RWPE2 (cell line): Measurements from ENCODE around the gene OASL.

Source experiments
- ATAC-seq: fragments of 200-7000 bp; cut with Tn5 transposase; 3 replicates; pipeline ENCODE4 v1.9.1; 2021; ENCODE audit warnings: low read depth
- DNase-seq: peaks from one replicate; pipeline ENCODE4 v3.0.0-alpha.2; 2020; ENCODE audit warnings: low spot score
- H3K27ac ChIP-seq: fragments of 450-650 bp; 2 replicates; pipeline ENCODE4 v1.5.1; 2017; ENCODE audit warnings: mild to moderate bottlenecking; ENCODE audit not compliant: poor library complexity, severe bottlenecking
- H3K27me3 ChIP-seq: fragments of 250-450 bp; sonication (Bioruptor Pico); 2 replicates; pipeline ENCODE4 v1.5.1; 2021; ENCODE audit warnings: mild to moderate bottlenecking, moderate library complexity; ENCODE audit not compliant: insufficient read depth, poor library complexity, severe bottlenecking
- H3K36me3 ChIP-seq: fragments of 250-450 bp; sonication (Bioruptor Pico); 2 replicates; pipeline ENCODE4 v1.5.1; 2020; ENCODE audit warnings: low read depth, mild to moderate bottlenecking, moderate library complexity
- H3K4me1 ChIP-seq: fragments of 250-450 bp; sonication (Bioruptor Pico); 2 replicates; pipeline ENCODE4 v1.5.1; 2021; ENCODE audit warnings: mild to moderate bottlenecking, moderate library complexity; ENCODE audit not compliant: insufficient read depth, poor library complexity, severe bottlenecking
- H3K4me3 ChIP-seq: fragments of 250-450 bp; sonication (Bioruptor Pico); 2 replicates; pipeline ENCODE4 v1.5.1; 2021; ENCODE audit warnings: mild to moderate bottlenecking, moderate library complexity; ENCODE audit not compliant: severe bottlenecking
- H3K9me3 ChIP-seq: fragments of 250-450 bp; sonication (Bioruptor Pico); 2 replicates; pipeline ENCODE4 v1.5.1; 2021; ENCODE audit warnings: mild to moderate bottlenecking, moderate library complexity; ENCODE audit not compliant: severe bottlenecking
- TF ChIP-seq, protein P1 (sequence below): fragments of 450-650 bp; IDR thresholded peaks from one replicate; pipeline ENCODE4 v1.5.1; 2017; ENCODE audit warnings: mild to moderate bottlenecking, moderate library complexity; ENCODE audit not compliant: poor library complexity, severe bottlenecking

The OASL gene

DNA sequence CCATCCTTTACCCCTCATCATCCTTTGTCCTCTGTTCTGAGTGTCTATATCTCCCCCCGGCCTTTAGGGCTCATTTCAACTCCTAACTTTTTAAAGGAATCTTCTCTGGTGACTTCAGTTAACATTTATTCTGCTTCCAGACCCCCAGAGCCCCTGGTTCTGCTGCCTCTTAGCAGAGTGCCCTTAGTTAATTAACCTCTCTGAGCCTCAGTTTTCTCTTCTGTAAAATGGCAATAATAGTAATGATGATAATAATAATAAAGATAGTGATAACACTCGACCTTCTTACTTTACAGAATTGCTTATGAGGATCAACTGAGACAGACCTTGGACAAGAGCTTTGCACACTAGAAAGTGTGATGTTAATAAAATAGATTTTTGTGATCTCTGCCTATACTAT is 16.3 kb downstream of the OASL start:
- TF ChIP-seq, protein P1, sequence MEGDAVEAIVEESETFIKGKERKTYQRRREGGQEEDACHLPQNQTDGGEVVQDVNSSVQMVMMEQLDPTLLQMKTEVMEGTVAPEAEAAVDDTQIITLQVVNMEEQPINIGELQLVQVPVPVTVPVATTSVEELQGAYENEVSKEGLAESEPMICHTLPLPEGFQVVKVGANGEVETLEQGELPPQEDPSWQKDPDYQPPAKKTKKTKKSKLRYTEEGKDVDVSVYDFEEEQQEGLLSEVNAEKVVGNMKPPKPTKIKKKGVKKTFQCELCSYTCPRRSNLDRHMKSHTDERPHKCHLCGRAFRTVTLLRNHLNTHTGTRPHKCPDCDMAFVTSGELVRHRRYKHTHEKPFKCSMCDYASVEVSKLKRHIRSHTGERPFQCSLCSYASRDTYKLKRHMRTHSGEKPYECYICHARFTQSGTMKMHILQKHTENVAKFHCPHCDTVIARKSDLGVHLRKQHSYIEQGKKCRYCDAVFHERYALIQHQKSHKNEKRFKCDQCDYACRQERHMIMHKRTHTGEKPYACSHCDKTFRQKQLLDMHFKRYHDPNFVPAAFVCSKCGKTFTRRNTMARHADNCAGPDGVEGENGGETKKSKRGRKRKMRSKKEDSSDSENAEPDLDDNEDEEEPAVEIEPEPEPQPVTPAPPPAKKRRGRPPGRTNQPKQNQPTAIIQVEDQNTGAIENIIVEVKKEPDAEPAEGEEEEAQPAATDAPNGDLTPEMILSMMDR = no peak
- no peaks in the 10 kb centered on the region for H3K9me3 ChIP-seq
- H3K36me3 ChIP-seq = no peaks in the 10 kb centered on the region
- DNase-seq = no peak
- H3K4me1 ChIP-seq = no peaks in the 10 kb centered on the region
- no peak overlapping the region for H3K27ac ChIP-seq
- no peak for ATAC-seq
- no peaks in the 10 kb centered on the region for H3K27me3 ChIP-seq
- H3K4me3 ChIP-seq = no peak overlapping the region

DNA sequence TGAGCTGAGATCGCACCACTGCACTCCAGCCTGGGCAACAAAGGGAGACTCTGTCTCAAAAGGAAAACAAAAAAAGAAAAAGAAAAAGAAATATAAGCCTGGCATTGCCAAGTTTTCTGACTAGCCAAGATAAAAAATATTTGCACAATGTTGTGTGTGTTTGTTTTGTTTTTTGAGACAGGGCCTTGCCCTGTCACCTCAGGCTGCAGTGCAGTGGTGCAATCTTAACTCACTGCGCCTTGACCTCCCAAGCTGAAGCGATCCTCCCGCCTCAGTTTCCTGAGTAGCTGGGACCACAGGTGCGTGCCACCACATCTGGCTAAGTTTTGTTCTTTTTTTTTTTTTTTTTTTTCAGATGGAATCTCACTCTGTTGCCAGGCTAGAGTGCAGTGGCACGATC is 17.3 kb downstream of the OASL start:
- Histone ChIP-seq H3K27me3 (no peaks in the 10 kb centered on the region), H3K27ac (no peak overlapping the region), H3K4me1 (no peaks in the 10 kb centered on the region), H3K4me3 (no peak overlapping the region), H3K9me3 (no peaks in the 10 kb centered on the region), H3K36me3 (no peaks in the 10 kb centered on the region)
- TF ChIP-seq, protein P1 = no peak
- ATAC-seq (no peak), DNase-seq (no peak)

DNA sequence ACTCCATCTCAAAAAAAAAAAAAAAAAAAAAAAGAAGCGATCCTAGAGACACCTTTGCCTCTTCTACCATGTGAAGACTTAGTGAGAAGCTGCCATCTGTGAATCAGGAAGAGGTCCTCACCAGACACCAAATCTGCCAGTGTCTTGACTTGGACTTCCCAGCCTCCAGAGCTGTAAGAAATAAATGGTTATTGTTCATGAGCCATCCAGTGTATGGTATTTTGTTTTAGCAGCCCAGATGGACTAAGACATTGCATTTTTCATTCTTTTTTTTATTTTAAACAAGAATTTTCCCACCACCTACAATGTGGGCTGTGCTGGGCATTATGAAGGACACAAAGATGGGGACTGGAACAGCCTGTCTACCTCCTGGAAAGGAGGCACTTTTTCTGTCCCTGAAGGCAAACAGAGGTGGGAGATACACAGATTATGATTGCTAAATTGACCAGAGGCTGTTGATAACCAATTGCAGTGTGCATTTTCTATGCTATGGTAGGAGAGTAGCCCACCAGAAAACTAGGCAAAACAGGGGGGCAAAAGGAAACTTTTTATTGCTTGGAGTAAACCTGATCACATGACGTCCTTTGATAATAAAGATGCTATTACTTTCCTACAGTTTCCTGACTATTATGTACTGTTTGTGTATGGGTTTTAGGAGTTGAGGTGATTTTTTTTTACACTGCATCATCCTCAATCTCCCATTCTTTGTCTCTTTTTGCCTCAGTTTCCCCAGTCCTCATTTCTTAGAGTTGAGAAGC is 20.0 kb downstream of the OASL start:
- TF ChIP-seq, protein P1 = no peak
- H3K9me3 ChIP-seq = no peaks in the 10 kb centered on the region
- H3K36me3 ChIP-seq = no peaks in the 10 kb centered on the region
- no peak overlapping the region for H3K27ac ChIP-seq
- DNase-seq (no peak), ATAC-seq (no peak)
- H3K4me3 ChIP-seq = no peak overlapping the region
- H3K27me3 ChIP-seq = no peaks in the 10 kb centered on the region
- H3K4me1 ChIP-seq = peaks cover 3% of the 10 kb centered on the region

DNA sequence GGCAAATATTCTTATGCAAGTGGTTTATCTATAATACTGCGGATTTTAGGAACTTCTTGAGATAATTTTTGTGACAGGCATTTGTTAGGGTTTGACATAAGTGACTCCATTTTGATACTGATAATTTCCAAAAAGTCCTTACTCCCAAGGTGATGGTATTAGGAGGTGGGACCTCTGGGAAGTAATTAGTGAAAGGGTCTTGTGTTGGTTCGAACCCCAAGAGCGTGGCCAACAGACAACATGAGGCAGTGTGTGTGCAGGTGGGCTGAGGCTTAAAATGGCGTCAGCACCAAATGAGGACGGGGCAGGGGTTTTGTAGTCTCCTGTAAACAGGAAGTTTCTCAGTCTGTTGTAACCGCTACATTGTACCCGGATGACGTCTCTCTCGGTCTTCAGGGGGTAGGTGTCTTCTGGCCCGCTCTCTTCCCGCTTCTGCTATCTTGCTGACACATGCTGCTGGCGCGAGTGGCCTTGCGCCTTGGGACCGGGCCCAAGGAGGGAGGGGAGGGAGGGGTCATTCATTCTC is 21.0 kb downstream of the OASL start:
- no peak for ATAC-seq
- H3K4me3 ChIP-seq = no peak overlapping the region
- H3K4me1 ChIP-seq = peaks cover 3% of the 10 kb centered on the region
- H3K9me3 ChIP-seq = no peaks in the 10 kb centered on the region
- no peaks in the 10 kb centered on the region for H3K27me3 ChIP-seq
- H3K27ac ChIP-seq = no peak overlapping the region
- TF ChIP-seq, protein P1 = no peak
- peaks cover 7% of the 10 kb centered on the region; the same call in 1 of the 2 replicates for H3K36me3 ChIP-seq
- DNase-seq = no peak
